Measurements from ENCODE around the gene CELSR2.
"Not testable (repeated sequence)": the region's sequence is repeated elsewhere in the genome, so short reads cannot be mapped to it uniquely, and the experiment has no call there.

Gene CELSR2

DNA sequence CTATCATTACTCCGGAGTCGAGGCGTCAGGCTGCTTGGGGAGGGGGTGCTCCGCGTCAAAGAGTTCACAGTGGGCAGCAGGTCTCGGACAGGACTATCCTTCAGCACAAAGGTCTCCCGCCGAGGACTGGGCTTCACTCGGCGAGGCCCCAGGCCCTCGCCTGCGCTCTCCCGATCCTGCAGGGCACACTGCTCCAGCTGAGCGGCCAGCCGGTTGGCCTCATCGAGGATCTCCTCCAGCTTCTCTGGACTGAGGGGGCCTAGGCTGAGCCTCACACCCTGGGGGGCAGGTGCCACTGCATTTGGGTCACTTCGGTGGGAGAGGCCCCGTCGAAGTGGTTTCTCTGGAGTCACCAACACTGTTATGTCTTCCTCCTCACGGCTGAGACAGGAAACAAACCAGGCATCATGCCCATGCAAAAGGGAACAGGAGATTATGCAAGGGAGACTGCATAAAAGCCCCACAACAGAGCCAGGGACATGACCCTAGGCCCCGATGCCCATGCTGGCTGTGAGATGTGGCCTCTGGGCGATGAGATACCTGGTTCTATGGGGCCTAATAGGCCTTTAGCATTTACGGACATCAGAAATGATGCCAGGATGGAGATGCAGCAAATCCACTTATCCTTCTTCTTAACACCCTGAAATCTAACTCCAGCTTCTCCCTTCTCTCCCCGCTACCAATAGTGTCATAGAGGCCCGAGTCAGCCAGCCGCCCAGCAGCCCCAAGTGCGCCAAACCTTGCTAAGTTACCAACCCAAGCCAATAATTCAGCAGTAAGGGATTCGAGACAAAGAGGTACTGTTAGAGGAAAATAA is 32.5 kb downstream of the CELSR2 start:
- DNase-seq = no peak

DNA sequence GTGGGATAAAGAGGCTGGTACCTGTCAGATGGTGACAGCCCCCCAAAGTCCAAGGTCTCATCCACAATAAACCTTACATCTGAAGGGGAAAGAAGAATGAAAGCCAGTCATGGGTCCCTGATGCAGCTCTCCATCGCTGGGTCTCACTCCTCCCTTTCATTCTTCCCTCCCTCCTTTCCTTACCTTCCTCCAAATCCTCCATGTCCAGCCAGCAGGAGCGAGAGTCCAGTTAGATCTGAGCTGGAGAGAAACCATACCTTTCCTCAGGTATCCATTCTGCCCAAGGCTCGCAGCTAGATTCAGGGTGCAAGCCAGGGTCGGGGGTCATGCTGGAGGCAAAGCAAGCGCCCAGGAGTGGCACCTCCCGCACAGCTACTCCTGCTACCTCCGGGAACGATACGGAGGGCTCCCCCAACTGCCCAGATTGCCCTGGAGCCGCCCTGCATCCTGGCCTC is 33.2 kb downstream of the CELSR2 start:
- DNase-seq = no peak

DNA sequence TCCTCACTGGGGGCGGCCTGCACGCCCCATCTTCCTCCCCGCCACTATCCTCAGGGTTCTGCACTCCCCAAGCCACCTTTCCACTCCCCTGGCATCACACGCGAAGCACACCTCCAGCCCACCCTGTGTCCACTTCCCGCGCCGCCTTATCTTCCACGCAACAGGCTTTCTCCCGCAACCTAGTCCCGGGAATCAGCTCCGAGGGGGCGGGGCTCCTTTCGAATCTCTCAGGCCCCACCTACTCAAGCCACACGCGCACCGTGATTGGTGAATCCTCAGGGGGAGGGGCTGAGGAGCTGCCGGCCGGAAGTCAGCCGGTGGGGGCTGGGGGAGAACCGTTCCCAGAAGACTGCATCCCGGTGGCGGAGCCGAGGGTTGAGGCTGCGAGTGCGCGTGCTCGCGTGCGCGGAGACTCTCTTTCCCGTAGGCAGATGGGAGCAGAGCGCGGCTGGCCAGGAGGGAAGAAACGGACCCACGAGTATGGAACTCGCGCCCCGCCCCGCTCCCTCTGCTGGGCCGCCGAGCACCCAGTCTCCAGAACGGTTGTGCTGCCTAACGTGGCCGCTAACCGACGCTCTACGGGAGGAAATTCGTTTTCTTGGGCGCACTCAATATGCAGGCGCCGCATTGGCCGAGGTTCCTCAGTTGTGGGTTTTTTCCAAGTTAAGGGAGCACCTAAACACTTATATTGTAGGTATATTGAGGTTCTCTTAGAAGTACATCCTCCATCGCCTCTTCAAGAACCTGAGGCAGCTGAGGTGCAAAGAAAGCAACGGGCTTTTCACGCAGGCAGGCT is 33.8 kb downstream of the CELSR2 start, which contains the start of gene PSRC1:
PSRC1 (minus strand) TSS at position 194 of the 796 bp plus-strand sequence.
- DNase-seq = peak; percentile 94

DNA sequence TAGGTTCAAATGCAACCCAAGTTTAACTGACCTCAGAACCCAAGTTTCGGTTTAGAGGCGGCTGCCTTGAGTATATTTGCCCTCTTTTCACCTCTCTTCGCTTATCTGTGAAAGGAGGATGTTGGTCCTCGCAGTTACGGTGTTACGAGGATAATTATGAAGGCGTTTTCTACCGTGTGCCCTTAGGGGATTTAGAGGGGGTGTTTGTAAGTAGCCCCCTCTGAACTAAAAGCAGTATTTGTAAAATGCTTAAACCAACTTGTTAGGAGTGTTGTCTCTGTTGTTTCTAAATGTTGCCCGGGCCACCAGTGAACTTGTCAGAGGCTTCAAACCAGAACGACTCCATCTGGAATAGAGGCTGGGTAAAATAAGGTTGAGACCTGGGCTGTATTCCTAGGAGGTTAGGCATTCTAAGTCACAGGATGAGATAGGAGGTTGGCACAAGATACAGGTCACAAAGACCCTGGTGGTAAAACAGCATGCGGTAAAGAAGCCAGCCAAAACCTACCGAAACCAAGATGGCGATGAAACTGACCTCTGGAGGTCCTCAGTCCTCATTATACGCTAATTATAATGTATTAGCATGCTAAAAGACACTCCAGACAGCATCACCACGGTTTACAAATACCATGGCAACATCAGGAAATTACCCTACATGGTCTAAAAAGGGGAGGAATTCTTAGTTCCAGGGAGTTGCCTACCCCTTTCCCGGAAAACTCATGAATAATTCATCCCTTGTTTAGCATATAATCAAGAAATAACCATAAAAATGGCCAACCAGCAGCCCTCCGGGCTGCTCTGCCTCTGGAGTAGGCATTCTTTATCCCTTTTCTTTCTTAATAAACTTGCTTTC is 34.6 kb downstream of the CELSR2 start:
- no peak for DNase-seq

DNA sequence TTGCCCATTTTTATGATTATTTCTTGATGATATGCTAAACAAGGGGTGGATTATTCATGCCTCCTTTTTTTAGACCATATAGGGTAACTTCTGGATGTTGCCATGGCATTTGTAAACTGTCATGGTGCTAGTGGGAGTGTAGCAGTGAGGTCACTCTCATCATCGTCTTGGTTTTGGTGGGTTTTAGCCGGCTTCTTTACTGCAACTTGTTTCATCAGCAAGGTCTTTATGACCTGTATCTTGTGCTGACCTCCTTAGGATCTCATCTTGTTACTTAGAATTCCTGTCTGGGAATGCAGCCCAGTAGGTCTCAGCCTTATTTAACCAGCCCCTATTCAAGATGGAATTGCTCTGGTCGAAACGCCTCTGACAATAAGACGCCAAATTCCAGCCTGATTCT is 37.4 kb downstream of the CELSR2 start:
- not testable (repeated sequence) for DNase-seq

DNA sequence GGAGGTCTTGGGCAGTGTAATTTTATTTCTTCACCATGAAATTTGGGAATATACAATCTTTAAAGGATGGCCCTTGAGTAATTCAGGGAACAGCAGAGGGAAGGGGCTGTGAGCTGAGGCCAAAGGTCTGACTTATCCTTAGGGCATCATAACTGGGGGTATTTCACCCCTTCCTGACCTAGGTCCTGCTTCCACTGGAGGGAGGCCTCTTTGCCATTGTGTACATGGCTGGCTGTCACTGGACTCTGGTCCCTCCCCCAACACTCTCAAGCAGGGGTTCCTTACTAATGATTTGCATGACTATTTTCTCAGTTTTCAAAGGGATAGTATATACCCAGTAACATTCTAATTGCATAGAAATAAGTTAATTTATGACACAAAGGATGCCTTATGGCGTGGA is 40.8 kb downstream of the CELSR2 start:
- no peak for DNase-seq

DNA sequence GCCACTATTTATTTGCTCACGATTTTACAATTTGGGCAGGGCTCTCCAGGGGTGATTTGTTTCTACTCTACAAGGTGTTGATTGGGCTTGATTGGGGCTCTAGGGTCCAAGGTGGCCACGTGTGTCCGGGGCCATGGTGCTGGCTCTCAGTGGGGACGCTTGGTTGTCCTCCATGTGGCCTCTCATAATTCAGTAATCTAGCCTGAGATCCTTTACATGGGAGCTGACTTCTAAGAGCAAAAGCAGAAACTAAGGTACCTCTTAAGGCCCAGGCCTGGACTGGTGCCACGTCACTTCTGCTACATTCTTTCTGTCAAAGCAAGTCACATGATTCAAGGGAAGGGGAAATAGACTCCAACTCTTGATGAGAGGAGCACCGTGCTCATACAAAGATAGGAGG is 41.7 kb downstream of the CELSR2 start:
- DNase-seq = no peak

DNA sequence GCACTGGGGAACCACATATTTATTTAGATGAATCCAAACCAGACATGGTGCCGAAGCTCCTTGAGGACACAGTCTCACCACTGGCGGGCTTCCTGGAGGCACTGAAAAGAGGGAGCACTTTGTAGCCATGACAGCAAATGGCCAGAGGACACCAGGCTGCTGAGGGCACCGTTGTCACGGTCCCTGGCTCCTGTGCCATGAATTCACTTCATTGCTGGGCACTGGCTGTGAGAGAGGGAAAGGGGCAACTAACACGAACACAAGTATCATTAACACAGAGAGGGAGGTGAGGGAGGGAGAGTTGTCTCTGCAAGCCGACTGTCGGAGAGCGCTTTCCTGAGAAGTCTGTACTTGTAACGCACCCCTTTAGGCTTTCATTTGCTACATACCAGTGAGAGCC is 43.0 kb downstream of the CELSR2 start:
- DNase-seq = no peak

DNA sequence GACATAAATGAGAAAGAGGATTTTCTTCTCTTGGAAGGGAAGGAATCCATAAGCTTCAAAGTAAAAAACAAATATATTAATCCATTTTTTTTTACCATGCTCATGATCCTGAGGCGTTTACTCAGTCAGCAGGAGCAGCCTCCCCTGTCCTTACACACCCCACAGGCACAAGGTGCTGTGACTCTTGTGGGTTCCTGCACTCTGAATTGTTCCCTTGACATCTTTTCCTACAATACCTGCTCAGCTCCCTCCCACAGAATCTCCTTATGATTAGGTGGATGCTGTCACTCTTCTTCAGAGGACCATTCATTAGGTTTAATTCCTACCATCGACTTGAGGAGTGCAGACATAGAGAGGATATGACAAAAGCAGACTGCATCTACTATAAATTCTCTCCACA is 43.7 kb downstream of the CELSR2 start:
- DNase-seq = no peak

DNA sequence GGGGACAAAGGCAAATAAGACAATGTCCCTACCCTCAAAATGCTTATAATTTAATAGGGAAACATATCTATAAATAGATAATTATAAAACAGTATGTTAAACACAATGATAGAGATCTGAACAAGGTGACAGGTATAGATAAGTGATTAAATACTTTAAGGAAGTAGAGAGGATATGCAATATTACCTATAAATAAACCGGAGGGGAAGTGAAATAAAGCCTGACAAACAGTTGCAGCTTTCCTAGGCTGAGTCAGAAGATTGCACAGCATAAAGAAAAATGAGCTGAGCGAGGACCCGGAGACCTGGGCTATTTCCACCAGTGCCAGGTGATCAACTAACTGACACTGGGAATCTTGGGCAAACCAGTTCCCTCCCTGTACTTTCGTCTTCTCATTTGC is 45.1 kb downstream of the CELSR2 start:
- DNase-seq = no peak

DNA sequence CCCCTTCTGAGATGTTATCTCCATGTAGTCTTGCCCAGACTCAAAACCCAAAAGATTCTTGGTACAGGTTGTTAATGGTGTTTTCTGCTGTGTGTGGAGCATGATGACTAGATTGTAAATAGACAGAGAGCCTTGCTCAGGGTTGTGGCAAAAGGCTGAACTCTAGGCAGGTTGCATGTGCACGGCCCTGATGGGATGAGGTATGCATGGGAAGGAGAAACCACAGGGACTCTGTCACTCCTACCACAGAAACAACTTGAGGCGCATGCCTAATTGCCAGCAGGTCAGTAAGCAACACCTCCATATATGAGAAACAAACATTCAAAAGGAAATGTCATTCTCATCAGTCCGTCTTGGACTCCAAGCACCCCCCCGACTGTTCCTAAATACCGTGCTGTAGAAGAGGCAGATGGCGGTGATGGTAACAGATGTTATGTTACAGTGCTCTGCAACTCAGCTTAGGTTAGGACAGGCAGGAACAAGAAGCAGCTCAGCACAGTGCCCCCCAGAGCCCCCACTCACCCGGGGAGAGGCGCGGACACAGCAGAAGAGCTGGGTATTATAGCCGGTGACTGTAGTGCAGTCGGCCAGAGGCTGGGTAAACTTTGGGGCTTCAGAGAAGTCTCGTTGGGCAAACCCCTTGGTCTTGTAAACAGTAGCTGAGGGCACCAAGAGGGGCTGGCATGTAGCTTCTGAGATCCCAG is 46.5 kb downstream of the CELSR2 start:
- no peak for DNase-seq

DNA sequence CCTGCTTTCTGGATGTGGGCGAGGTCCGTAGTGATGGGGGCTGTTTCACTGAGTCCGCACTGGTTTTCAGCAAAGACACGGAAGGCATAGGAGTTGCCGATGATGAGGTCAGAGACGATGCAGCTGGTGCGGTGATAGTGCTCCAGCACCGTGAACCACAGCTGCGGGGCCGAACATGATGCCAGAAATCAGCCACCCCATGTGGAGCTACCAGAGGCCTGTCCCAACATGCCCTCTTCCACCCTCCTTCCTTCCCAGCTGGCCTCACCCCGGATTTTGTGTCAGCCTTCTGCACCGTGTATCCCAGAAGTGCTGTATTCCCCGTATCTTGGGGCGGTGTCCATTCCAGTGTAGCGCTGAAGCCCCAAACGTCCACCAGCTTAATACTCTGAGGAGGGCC is 47.4 kb downstream of the CELSR2 start:
- DNase-seq = no peak

DNA sequence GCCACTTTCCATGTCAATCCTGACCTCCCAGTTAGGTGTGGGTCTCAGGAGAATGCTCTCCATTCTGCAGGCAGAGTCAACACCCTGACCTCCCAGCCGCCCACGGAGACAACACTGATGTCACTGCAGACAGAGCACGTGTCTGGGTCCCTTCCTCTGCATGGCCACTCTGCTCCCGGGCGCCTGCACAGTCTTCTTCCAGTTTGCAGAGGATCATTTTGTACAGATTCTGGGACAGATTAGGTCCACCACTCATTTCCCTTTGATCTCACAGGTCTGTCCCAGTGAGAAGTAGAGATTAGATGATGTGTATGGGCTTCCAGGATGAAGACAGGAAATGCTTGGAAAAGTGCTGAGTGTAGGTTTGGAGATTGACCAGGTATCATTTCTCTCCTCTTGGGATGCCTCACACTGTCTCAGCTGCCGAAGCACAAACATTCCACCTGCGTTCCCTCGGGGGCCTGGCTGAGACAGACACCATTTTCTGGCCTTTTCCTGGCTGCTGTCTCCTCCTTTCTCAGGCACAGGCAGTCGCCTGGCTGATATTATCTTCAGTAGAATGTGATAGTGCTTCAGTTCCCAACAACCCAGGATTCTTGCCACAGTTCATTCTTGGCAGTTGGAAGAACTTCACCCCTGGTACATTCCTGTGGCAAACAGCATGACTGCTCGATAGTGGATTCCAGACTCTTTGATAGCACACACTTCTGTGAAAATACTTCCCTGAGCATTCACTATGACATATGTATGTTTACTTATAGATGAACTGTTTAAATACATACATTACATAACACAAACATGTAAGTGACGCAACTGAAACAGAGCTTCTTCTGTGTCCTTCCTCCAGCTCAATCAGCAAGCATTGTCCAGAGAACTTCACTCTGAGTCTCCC is 49.6 kb downstream of the CELSR2 start:
- no peak for DNase-seq

DNA sequence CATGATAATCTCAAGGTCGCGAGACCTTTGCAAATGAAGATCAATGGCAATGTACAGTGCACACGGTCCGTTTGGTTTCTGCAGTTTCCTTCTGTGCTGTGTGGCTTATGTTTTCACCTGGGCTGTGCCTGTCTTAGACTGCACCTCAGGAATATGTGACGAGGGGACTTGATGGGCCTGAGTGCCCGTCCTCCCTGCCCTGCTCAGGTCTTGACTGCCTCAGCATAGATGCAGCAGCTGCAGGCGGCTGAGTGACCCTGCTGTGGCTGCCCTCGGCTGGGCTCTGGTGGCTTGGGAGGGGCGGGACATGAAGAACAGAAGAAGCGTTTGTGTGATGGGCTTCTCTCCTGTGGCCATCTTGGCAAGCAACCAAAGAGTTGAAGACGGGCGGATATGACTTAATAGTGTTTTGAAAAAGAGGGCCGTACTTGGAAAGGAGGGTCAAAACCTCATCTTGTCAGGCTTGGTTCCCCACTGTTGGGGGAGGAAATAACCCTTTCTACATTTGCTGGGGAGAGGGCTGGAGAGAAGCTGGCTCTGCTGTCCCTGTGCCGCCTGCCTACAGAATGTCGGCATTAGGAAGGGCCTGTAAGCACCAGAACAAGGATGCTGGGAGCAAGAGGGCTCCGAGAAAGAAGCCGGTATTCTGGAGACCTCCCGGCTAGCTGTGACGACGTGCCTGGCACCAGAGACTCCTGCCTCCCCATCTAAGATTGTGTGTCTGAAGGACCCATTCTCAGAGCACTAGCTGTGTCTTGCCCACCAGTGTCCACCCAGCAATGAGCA is 50.4 kb downstream of the CELSR2 start:
- no peak for DNase-seq

DNA sequence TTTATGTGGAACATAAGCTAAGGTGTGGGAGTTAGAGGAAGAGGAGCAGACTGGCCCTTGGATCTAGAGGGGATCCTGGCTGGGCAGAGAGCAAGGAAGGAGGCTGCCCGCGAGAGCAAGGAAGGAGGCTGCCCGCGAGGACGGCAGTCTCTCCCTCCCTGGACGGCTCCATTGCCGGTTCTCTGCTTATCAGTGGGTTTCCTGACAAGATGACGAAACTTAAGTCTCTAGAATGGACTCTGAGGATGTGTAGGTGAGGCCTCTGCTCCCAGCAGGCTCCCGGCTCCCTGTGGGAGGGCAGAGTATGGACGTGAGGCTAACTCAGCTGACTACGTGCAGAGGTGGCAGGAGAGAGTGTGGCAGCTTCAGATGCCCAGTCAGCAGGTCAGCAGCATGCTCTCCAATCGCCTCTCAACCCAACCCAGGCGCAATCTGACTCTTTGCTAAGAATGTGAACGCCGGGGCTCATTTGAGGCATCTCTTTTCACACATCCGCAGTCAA is 51.4 kb downstream of the CELSR2 start:
- no peak for DNase-seq

DNA sequence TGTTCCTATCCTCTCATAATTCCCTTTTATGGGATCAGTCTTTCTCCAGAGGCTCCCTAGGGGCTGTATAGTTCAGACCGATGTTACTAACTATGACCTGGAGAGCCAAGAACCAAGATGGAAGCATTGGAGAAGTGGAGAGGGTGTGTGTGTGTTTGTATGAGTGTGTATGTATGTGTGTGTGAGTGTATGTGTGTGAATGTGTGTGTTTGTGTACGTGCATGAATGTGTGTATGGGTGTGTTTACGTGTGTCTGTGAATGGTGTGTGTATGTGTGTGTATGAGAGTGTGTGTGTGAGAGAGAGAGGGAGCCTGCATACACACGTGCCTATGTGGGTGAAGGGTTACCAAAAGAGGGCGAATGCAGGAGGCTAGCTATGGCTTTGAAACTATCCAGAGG is 52.5 kb downstream of the CELSR2 start:
- DNase-seq = no peak

DNA sequence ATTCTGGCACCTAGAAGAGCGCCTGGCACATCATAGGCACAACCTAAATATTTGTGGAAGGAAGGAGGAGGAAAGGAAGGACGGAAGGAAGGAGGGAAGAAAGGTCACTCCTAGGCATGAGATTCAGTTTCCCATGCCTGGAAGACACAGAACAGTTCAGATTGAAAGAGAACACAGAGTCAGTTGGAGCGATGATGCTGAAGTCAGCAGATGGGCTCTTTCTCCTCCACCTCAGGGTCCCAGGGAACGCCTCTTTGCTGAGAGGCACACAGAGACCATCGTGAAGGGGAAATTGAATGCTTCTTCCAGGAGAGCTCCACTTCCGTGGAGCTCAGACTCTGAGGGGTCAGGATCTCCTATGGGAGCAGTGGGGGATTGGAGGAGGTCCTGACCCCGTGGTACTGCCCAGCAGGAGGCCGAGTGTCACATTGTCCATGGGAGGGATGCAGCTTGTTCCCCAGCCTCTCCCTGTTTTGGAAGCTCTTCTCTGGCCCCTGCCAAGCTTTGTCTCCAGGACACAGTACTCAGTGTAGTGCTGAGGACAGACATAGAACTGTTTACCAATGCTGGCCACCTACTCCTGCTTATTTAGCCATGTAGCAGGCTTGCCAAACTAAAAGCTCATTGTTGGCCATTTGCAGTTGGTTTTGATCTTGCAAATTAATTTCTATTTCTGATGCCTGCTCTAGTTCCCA is 55.0 kb downstream of the CELSR2 start:
- no peak for DNase-seq

DNA sequence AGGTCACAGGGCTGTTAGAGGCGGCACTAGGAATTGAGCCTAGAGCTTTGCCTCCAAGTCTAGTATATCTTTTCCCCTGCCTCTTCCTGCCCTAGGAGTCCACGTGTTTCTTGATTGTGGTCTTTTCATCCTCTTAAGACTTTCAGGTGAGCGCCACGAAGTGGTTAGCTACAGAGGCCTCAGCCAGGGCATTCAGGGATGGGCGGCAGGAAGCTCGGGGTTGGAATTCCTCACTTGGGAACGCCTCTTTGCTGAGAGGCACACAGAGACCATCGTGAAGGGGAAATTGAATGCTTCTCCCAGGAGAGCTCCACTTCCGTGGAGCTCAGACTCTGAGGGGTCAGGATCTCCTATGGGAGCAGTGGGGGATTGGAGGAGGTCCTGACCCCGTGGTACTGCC is 56.7 kb downstream of the CELSR2 start:
- not testable (repeated sequence) for DNase-seq

DNA sequence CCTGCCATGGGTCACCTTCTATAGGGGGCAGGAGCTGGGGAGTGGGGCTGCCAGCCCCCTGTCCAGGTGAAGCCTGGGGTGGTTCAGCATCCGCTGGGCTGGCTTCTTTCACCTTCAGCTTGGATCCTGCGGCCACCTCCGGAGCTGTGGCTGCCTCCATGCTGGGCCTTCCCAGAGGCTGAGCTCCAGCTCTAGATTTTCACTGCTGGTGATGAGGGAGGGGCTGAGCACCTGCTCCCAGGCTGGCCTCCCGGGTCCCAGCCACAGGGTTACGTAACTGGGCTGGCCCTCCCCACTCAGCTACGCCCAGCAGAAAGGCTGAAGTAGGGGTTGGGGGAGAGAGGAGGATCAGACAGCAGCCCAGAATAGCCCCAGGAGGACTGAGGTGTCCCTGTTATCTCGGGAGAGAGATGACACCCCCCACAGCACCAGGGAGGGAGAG is 57.5 kb downstream of the CELSR2 start, which contains the start of gene MYBPHL:
MYBPHL (minus strand) TSS at position 180 of the 442 bp plus-strand sequence; CDS start at position 160, 20 bp downstream.
- no peak for DNase-seq
